GM12801 (cell line): Measurements from ENCODE around the gene ANO9.

Experiments used
- CTCF ChIP-seq: IDR thresholded peaks from one replicate; pipeline ENCODE4 v1.5.1; 2011; ENCODE audit warnings: control low read depth; ENCODE audit not compliant: insufficient read length; ENCODE audit errors: extremely low read depth

Gene ANO9

GRCh38 chr11:449889-450808 lies 8.3 kb upstream of the ANO9 start, which contains the start of gene PTDSS2:
Gene PTDSS2, plus strand, starts transcription at chr11:450279. Its CDS starts 177 bp downstream, at chr11:450456.
- no peak for TF ChIP-seq CTCF

- TF ChIP-seq CTCF, result no peak
Observed at GRCh38 chr11:447923-448731, 6.3 kb upstream of the ANO9 start.

- no peak for TF ChIP-seq CTCF
Observed at GRCh38 chr11:446891-447290, 5.1 kb upstream of the ANO9 start.

- no peak for TF ChIP-seq CTCF
Observed at GRCh38 chr11:445765-446588, 4.2 kb upstream of the ANO9 start.

- TF ChIP-seq CTCF, result no peak
Observed at GRCh38 chr11:444396-445144, 2.8 kb upstream of the ANO9 start.

GRCh38 chr11:443542-444199 lies 1.9 kb upstream of the ANO9 start:
- TF ChIP-seq CTCF, result no peak
